ENCODE measurements around the gene PITPNC1.
"Not testable (repeated sequence)": the region's sequence is repeated elsewhere in the genome, so short reads cannot be mapped to it uniquely, and the experiment has no call there.

Gene PITPNC1

GRCh38 chr17:67662712-67663111 is 285.6 kb downstream of the PITPNC1 start:
- DNase-seq = no peak

GRCh38 chr17:67663457-67663856 is 286.4 kb downstream of the PITPNC1 start:
- no peak for DNase-seq

DNA sequence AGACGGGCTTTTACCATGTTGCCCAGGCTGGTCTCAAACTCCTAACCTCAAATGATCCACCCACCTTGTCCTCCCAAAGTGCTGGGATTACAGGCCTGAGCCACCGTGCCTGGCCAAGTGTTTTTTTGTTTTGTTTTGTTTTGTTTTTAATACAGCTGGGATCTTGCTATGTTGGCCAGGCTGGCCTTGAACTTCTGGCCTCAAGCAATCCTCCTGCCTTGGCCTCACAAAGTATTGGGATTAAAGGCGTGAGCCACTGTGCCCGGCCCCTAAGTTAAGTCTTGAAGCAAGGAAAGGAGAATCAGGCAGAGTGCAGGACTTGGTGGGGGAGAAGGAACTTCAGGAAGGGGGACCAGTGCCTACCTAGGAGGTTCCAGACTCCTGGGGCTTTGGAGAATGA is 288.9 kb downstream of the PITPNC1 start:
- DNase-seq = no peak

DNA sequence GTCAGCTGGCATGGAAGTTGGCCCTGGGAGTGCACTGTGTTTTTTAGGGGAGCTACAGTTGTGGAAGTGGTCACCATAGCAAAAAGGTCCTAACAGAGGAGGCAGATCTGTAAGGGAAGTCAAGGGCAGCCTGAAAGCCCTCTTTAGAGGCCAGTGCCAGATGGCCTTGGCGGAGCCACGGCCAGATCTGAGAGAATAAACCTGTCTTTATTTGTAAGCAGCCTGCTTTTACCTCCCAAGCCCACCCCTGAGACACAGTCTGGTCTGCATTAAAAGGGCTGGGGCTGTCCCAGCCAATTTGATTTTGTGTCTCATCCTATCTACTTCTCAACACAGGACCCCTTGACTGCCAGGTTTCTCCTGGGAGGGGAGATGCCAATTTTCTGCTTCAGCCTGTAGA is 289.6 kb downstream of the PITPNC1 start:
- no peak for DNase-seq

- no peak for DNase-seq
Observed at GRCh38 chr17:67671493-67671892, 294.4 kb downstream of the PITPNC1 start.

GRCh38 chr17:67672592-67673335 is 295.7 kb downstream of the PITPNC1 start:
- peak; percentile 79 for DNase-seq

DNA sequence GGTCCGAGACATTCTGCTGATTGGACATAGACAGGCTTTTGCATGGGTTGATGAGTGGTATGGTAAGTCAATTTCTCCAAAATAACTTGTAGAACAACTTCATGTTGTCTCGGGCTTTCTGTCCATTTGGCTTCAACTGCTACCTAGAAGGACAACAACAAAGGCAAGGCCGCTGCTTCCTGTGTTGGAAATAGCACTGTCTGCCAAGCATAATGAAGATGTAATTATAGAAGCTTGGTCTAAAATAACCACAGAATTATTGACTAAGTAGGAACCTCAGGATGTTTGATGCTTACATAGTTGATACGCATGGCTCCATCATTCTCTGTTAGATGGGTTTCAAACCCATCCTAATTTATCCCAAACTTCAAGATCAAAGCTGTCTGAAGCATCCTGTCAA is 298.4 kb downstream of the PITPNC1 start:
- DNase-seq = no peak

DNA sequence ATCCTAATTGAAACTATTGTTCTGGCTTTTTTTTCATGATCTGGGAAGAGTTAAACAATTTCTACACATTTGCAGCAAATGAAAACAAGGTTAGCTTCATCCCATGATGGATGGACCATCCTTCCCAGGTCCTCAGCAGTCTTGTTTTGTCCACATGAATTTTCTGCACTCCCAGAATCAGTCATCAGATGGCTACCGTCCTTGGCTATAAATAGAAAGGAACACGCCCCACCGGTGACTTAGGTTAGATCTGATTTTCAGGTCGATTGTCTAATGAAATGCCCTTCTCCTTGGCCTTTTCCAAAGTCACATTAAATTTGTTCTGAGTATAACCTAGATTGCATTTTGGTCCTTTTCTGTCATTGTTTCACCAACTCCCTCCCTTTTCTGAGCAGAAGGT is 299.2 kb downstream of the PITPNC1 start:
- DNase-seq = no peak

GRCh38 chr17:67678414-67678813 is 301.3 kb downstream of the PITPNC1 start:
- DNase-seq = no peak

- DNase-seq = no peak
Observed at GRCh38 chr17:67679225-67679624, 302.1 kb downstream of the PITPNC1 start.

GRCh38 chr17:67679721-67680120 is 302.6 kb downstream of the PITPNC1 start:
- no peak for DNase-seq

GRCh38 chr17:67680445-67681224 is 303.6 kb downstream of the PITPNC1 start:
- no peak for DNase-seq

GRCh38 chr17:67682196-67682595 is 305.1 kb downstream of the PITPNC1 start:
- no peak for DNase-seq

DNA sequence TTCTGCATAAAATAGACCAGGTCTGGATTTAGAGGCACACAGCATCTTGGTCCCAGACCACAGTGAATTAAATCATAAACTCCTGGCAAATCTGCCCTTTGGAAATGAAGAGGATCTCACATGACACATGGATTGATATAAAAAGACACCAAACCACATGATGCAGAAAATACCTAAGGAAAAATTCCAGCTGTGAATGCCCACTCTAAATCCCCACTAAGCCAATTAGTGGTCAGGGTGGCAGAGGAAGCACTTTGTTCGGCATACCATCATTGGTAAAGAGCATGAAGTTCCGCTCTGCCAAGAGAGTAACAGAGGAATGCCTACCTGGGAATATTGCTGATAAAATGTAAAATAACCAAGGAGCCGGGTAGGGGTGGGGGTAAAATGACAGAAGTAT is 308.3 kb downstream of the PITPNC1 start:
- no peak for DNase-seq

DNA sequence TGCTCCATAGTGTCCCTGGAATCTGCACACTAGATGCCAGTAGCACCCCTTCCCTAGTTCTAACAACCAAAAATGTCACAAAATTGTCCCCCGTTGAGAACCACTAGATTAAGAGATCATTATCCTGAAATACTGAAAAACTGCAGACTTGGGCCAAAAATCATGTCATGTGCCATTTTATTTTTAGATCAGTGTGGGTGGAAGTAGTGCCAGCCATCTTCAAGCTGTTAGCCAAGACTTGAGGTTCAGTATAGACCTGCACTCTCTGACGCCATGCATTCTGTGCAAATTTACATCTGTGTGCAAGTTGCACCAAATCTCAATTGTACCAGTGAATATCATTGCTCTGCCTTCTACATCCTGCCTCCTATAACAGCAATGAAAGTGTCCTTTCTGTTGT is 309.2 kb downstream of the PITPNC1 start:
- DNase-seq = no peak

DNA sequence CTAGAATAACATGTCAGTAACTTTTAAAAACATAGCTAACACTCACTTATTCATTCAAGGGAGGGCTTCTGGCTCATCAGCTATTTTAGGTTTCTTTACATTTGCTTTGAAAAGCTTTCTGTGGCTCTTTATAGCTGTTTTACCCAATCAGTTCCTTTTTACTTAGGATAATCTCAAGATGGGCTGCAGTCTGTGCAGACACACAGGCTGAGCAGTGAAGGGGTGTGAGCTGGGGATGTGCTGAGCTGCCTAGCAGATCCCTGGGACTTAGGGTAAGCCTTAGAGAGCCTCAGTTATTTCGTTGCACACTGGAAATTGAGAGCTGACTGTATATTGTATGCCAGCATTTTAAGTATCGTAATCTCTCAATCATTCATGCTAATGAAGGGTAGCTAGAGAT is 310.4 kb downstream of the PITPNC1 start:
- no peak for DNase-seq

DNA sequence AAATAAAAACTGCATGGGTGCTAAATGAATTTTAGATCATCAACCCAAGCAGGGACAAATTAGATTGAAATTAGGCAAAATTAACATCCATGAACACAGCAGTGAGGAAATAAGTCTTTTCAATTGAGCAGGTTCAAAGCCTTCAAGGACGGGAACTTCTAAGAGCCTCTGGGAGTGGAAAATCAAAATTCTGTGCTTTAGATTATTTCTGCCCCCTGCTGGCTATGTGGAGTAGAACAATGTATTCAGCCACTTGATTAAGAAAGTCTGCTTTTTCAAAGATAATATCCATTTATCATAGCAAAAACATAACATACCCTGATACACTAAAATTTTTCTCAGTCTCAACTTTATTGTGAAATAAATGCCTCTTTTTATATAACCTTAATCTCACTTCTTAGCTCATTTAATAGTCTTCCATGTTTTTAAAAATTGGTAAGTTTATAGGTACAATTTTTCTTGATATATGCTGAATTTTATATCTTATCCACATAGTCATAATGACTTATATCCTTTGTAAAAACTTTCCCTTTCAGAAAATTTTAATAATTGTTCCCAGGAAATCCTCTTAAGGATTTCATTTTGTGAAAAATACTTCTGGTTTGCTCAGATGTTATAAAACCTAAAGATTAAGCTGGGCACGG is 312.6 kb downstream of the PITPNC1 start:
- DNase-seq = peak; percentile 83

- DNase-seq = no peak
Observed at GRCh38 chr17:67693811-67694210, 316.7 kb downstream of the PITPNC1 start.

- no peak for DNase-seq
Observed at GRCh38 chr17:67696347-67696746, 319.3 kb downstream of the PITPNC1 start.

DNA sequence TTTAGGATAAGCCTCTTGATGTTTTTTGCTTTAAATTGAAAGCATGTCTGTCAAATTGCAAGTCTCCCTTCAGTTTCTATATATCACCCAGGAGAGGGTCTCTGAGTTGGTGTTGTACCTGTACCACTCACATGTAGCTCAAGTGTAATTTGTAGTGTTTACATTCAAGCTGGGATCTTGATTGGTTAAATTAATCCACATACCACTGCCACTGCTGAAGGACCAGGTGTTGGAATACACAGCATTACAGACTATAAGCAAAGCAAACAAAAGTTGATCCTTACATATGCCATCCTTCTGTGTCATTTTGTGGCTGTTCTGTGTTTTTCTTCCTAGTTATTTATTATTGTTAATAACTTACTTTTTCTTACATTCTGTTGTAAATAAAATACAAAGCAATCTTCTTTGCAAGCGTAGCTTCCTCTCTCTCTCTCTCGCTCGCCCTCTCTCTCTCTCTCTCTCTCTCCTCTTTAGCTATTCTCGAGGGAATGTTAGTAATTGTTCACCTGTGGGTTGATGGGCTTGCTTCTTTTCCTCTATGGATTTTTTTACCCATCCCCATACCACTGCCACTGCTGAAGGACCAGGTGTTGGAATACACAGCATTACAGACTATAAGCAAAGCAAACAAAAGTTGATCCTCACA is 319.9 kb downstream of the PITPNC1 start:
- no peak for DNase-seq

GRCh38 chr17:67700037-67700724 is 323.1 kb downstream of the PITPNC1 start:
- no peak for DNase-seq

DNA sequence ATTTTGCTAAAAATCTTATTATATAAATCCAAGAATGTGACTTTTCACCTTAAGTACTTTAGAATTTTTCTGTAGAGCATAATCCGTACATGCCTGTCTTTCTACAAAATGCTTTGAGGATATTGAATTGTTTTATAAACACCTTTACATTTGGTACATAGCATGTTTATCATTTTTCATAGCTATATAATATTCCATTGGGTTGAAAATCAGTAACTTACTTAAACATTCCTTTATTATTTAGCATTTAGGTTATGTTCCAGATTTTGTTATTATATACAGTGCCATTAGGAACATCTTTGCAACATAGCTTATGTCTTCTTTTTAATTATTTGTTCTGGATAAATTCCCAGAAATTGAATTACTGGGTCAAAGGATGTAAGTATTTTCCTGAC is 323.6 kb downstream of the PITPNC1 start:
- DNase-seq = no peak

GRCh38 chr17:67702861-67703260 is 325.8 kb downstream of the PITPNC1 start:
- DNase-seq = not testable (repeated sequence)

Measured in NCI-H2107 (cell line).